Lower lobe of right lung (tissue), 2 donors: ENCODE results near the gene CWC25. TPM values are rescaled to one million over a fixed set of nuclear protein-coding genes. Genes with fewer than 3 reads are reported as not detected.

ENCODE experiments used
- ATAC-seq, 2 donors: fragments of 200-7000 bp; cut with Tn5 transposase; one replicate each; pipeline ENCODE4 v1.9.1; 2020 to 2022; ENCODE audit warnings: mild to moderate bottlenecking in 2 of 2, moderate library complexity in 2 of 2
- DNase-seq: peaks from one replicate; pipeline ENCODE4 v3.0.0-alpha.2; 2020
- H3K27ac ChIP-seq: fragments of 200-600 bp; one replicate; pipeline ENCODE4 v1.8.0; 2022
- H3K27me3 ChIP-seq: fragments of 200-600 bp; one replicate; pipeline ENCODE4 v1.8.0; 2022; ENCODE audit warnings: low read depth
- H3K36me3 ChIP-seq: fragments of 200-600 bp; one replicate; pipeline ENCODE4 v1.8.0; 2022; ENCODE audit warnings: mild to moderate bottlenecking
- H3K4me1 ChIP-seq: fragments of 200-600 bp; one replicate; pipeline ENCODE4 v1.8.0; 2022
- H3K4me3 ChIP-seq: fragments of 200-600 bp; one replicate; pipeline ENCODE4 v1.8.0; 2022; ENCODE audit warnings: mild to moderate bottlenecking
- H3K9me3 ChIP-seq: fragments of 200-600 bp; one replicate; pipeline ENCODE4 v1.8.0; 2022
- CTCF ChIP-seq: fragments of 200-600 bp; IDR thresholded peaks from one replicate; pipeline ENCODE4 v1.8.0; 2022; ENCODE audit warnings: antibody characterized with exemption, mild to moderate bottlenecking
- intact Hi-C: fragments of 100-400 bp; cut with DNase I; formaldehyde crosslinking; loops from one replicate; pipeline ENCODE4 v1.11.0; 2022
- total RNA-seq: library from RNA; stranded (reverse); fragmentation: NEBNext Ultra II Directional; extraction: Animal tissue kit (Norgen Biotek cat#: 25700); gene quantifications from one replicate; pipeline ENCODE4 v1.2.1, GENCODE V29; 2021
- donor health status: DM: no; HTN: yes; CAD: no; lungs with severe emphysema.

Gene CWC25
- total RNA-seq, 1 donor from 2014 or later: 22.3 TPM

GRCh38 chr17:38786372-38786771 lies 38.7 kb downstream of the CWC25 start:
- no peak for TF ChIP-seq CTCF
- peaks cover 55% of the 10 kb centered on the region for H3K36me3 ChIP-seq
- no peaks in the 10 kb centered on the region for H3K9me3 ChIP-seq
- H3K4me1 ChIP-seq: peaks cover 19% of the 10 kb centered on the region
- H3K4me3 ChIP-seq: no peak overlapping the region
- no peaks in the 10 kb centered on the region for H3K27me3 ChIP-seq
- DNase-seq (no peak), ATAC-seq (no peak)
- intact Hi-C loops: no loop called here
- no peak overlapping the region for H3K27ac ChIP-seq

DNA sequence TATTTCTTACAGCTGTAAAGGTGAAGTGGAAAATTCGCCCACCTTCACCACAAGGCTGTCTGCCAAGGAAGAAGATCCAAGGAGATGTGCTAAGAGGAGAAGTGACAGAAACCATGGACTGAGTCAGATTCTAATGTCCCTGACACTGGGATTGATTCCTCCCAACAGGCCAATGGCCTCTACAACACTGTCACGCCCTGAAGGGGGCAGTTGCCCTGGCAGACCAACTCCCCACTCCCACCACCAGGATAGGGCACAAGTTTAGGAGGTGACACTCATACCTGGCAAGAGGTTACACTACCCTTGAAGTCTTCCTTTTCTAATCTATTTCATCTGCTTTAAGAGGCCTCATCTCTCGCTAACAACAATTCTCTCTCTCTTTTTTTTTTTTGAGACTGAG lies 41.9 kb downstream of the CWC25 start:
- TF ChIP-seq CTCF: no peak
- Histone ChIP-seq H3K9me3 (no peaks in the 10 kb centered on the region), H3K4me3 (no peak overlapping the region), H3K27me3 (no peaks in the 10 kb centered on the region), H3K27ac (no peak overlapping the region), H3K4me1 (no peaks in the 10 kb centered on the region), H3K36me3 (peaks cover 86% of the 10 kb centered on the region)
- intact Hi-C loops: no loop called here
- ATAC-seq (no peak), DNase-seq (no peak)

- DNase-seq (no peak), ATAC-seq (no peak)
- Histone ChIP-seq H3K9me3 (no peaks in the 10 kb centered on the region), H3K4me3 (no peak overlapping the region), H3K4me1 (no peaks in the 10 kb centered on the region), H3K36me3 (peaks cover 100% of the 10 kb centered on the region), H3K27me3 (no peaks in the 10 kb centered on the region), H3K27ac (no peak overlapping the region)
- intact Hi-C loops: no loop called here
- no peak for TF ChIP-seq CTCF
These were observed 45.0 kb downstream of the CWC25 start for GRCh38 chr17:38779965-38780752.

DNA sequence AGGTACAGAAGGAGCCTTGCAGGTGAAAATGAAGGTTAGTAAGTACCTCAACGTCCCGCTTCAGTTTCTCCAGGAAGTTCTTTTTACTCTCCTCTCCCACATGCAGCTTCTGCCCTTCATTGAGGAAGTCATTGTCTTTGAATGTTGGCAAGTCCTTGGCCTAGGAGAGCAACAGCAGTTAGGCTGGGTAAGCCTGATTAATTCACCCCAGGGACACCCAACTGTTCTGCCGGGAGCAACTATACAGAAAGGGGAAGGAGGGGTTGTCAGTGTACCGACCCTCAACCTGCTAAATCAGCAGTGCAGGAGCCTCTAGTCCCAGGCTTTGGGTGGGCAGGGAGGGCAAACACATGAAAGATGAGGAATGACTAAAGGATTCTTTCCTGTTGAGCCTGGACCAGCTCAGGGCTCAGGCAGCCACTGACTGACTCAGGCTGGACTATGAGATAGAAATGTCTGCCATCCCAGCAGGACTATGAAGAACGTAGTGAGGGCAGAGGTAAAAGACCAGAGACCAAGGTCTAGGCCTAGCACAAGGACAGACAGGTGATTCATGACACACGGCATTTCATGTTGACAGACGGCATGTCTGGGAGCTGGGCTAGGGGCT lies 47.4 kb downstream of the CWC25 start:
- intact Hi-C loops: no loop called here
- Histone ChIP-seq H3K36me3 (peaks cover 99% of the 10 kb centered on the region), H3K4me1 (no peaks in the 10 kb centered on the region), H3K27ac (no peak overlapping the region), H3K27me3 (no peaks in the 10 kb centered on the region), H3K4me3 (no peak overlapping the region), H3K9me3 (no peaks in the 10 kb centered on the region)
- TF ChIP-seq CTCF: no peak
- DNase-seq: no peak
- no peak for ATAC-seq

DNA sequence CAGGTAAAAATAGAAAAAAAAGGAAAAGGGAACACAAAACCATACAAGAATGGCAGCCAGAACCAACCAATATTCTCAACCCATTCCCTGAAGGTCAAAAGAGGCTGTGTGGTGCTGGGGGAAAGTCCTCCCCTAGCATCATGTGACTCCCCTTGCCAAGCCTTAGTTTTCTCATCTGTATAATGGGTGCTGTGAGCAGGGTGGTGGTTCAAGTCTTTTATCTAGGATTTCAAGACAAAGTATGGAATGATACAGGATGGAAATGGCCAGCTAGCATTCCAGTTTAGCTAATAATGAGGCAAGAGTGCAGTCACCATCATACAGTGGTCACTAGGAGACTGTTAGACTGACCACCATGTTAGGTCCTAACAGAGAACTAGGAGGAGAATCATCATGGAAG lies 51.9 kb downstream of the CWC25 start:
- no peak overlapping the region for H3K27ac ChIP-seq
- no peak for TF ChIP-seq CTCF
- no peaks in the 10 kb centered on the region for H3K9me3 ChIP-seq
- H3K36me3 ChIP-seq: peaks cover 98% of the 10 kb centered on the region
- no peaks in the 10 kb centered on the region for H3K27me3 ChIP-seq
- intact Hi-C loops: no loop called here
- H3K4me3 ChIP-seq: no peak overlapping the region
- ATAC-seq: no peak
- no peak for DNase-seq
- H3K4me1 ChIP-seq: no peaks in the 10 kb centered on the region
